A549 treated with AZD2906 at 1 μM for 4 hours (cell line): ENCODE data around the gene RAB3IP. TPM values are rescaled to one million over a fixed set of nuclear protein-coding genes. Genes with fewer than 3 reads are reported as not detected.

Experiments used
- total RNA-seq: library from RNA; stranded (reverse); fragments of 200-300 nt; extraction: Qiagen RNA extraction; gene quantifications from 5 replicates; pipeline ENCODE4 v1.2.3, GENCODE V29; 2022

Gene RAB3IP, protein sequence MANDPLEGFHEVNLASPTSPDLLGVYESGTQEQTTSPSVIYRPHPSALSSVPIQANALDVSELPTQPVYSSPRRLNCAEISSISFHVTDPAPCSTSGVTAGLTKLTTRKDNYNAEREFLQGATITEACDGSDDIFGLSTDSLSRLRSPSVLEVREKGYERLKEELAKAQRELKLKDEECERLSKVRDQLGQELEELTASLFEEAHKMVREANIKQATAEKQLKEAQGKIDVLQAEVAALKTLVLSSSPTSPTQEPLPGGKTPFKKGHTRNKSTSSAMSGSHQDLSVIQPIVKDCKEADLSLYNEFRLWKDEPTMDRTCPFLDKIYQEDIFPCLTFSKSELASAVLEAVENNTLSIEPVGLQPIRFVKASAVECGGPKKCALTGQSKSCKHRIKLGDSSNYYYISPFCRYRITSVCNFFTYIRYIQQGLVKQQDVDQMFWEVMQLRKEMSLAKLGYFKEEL
- 12.1 to 17.9 TPM (median 14.0 TPM) in 5 replicates for total RNA-seq

DNA sequence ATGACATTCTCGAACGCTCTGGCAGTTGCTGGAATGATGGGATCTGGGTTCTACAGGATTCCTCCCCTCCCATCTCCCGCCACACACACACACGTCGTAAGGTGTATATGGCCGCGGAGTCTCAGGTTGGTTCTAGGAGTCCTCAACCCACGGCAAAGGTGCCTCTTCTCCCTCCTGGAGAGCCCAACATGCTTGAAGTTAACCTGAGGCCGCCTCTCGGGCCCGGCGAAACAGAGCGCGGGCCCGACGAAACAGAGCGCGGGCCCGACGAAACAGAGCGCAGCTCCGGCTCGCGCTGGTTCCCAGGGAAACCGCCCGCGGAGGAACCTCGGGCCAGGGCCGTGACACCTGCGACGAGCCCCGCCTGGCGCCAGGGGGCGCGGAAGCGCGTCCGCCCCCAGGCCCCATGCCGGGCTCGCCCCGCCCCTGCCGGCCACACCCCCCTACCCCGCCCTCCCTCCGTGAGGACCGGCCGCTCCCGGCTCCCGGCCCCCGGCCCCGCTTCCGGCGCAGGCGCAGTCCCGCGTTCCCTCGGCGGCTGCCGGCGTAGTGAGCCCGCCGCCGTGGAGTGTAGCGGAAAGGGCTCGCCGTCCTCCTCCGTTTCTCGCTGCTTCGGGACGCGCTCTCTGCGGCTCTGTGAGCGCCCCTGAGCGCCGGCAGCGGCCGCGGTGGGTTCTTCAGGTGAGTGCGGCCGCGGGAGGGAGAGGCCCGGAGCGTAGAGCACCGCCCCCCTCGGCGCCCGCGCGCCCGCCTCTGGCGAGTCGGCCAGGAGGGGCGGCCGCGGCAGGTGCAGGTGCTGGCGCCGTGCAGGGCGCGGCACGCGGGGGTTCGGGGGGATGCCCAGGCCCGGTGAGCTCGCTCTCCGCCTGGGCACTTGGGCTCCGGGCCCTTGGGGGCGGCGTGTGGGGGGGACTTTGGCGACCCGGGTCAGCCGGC is at the start of gene RAB3IP:
Gene RAB3IP, plus strand, starts transcription at position 510 of the 936 bp plus-strand sequence. CDS start 16,549 bp downstream, outside the sequence.

DNA sequence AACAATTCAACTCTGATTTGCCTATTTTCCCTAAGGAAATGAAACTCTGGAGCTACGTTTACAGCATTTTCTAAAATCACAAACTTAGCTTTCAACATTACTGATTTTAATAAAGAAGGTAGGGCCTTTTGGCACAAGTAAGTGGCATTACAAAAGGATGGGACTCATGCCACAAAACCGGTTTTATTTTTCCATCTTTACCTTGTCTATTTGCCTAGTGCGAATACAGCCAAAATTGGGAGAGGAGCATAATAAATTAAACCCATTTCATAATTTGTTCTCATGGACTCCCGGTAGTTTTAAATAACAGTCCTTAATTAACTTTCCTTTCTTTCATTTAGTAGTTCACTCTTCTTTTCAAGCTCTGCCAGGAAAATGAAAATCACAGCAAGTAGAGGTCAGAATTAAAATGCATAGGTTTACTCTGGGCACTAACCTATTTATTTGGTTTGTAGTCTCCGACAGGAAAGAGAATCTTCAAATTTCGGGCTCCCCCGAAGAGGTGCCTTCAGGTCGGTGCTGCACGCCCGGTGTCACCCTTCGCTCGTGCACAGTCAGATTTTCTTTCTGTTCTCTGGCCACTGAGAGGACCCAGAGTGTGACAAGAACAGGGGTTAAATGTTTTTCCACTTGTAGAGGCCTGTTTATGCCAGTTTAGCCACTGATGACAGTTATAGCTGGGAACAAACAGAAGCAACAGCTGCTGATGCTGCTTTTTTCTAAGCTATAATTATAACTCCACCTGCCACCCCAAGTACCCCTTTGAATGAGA is 39.7 kb upstream of the RAB3IP start, which contains the start of gene BEST3:
Gene BEST3, minus strand, starts transcription at position 535 of the 772 bp plus-strand sequence. CDS start 1,505 bp downstream, outside the sequence.

DNA sequence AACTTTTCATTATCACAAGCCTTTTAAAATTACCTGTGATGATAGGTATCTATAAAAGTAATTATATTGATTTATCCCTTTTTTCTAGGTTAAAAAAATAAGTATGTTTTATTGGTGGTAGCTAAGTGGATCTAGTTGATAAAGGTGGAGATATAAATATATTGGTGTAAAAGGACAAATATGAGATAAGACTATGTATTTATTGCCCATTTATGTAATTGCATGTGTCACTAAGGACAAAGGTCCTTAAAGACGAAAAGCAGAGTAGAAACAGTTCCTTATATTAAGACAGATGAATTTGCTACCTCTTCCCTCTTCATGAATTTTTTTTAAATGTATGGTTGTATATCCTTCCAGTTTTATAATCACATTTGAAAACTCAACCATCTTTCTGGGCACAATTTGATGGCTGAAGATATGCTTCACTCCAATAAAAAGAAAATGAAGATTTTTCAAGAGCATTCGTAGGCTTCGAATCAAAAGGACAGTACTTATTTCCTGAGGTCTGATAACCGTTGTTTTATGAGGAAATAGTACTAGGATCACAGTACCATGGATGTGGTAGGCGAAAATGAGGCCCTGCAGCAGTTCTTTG is 86.4 kb downstream of the RAB3IP start, which contains the start of gene MYRFL:
Gene MYRFL, plus strand, starts transcription at position 262 of the 595 bp plus-strand sequence. Its CDS starts 291 bp downstream, at position 553.

Other genes starting within 250 kb of the RAB3IP start
- gene CCT2, start 153.4 kb upstream of the RAB3IP start, total RNA-seq, result 262 to 357 TPM (median 272 TPM) in 5 replicates
- gene LRRC10, start 128.0 kb upstream of the RAB3IP start, total RNA-seq, result not detected in 5 replicates
- 0.82 to 1.7 TPM (median 1.2 TPM) in 5 replicates for gene BEST3, start 39.6 kb upstream of the RAB3IP start, total RNA-seq
- gene MYRFL, start 86.4 kb downstream of the RAB3IP start, total RNA-seq, result 0.05 TPM in 2 of 5 replicates, not detected in the others